HepG2 (cell line): Measurements from ENCODE around the gene MBTD1. TPM values are rescaled to one million over a fixed set of nuclear protein-coding genes. Genes with fewer than 3 reads are reported as not detected.
"Not testable (repeated sequence)": the region's sequence is repeated elsewhere in the genome, so short reads cannot be mapped to it uniquely, and the experiment has no call there.

Experiments
- ATAC-seq: fragments of 200-7000 bp; cut with Tn5 transposase; 3 replicates; pipeline ENCODE4 v1.9.1; 2020; ENCODE audit warnings: mild to moderate bottlenecking, moderate library complexity
- BruUV-seq: library from RNA; stranded (reverse); fragments of 400-500 nt; replicated peaks from 2 replicates; lab custom pipeline; 2021; lab: Mats Ljungman, UMichigan
- CTCF ChIA-PET: fragments of 300-600 bp; formaldehyde crosslinking; extraction: SDS; loops from one replicate; lab custom pipeline; 2021; ENCODE audit warnings: low total read pairs, inconsistent platforms, low intra/inter-chr PET ratio; lab: Yijun Ruan, JAX
- POLR2A ChIA-PET: fragments of 350-600 bp; sonication (Branson Sonifier 250); formaldehyde crosslinking; loops from one replicate; lab custom pipeline; 2020; ENCODE audit warnings: antibody characterized with exemption, inconsistent platforms; lab: Yijun Ruan, JAX
- DNase-seq: peaks from one replicate; pipeline ENCODE4 v3.0.0-alpha.2; 2015; ENCODE audit warnings: low spot score
- FAIRE-seq: peaks from 3 replicates; lab custom pipeline; 2011; peaks lifted over from hg19 to GRCh38; lab: Jason Lieb, UNC
- H2AFZ ChIP-seq: one replicate; pipeline ENCODE4 v1.6.1; 2011; ENCODE audit warnings: low read length, inconsistent platforms
- H3K27ac ChIP-seq: fragments of 300-600 bp; 3 replicates; pipeline ENCODE4 v1.8.0; 2011; ENCODE audit warnings: mixed run types, mild to moderate bottlenecking, mixed read lengths, low read length, inconsistent platforms; ENCODE audit not compliant: insufficient read depth; ENCODE audit errors: extremely low read length
- H3K27me3 ChIP-seq, 2 experiments: fragments of 200-600 bp in 1 of 2; 2 replicates in 1 of 2; 3 replicates in 1 of 2; pipeline versions ENCODE4 v1.6.0 to v1.8.0; 2011; ENCODE audit warnings: low read length in 2 of 2, mild to moderate bottlenecking in 2 of 2, moderate library complexity in 2 of 2, inconsistent platforms in 1 of 2; ENCODE audit not compliant: insufficient read depth in 2 of 2, control insufficient read depth in 1 of 2
- H3K36me3 ChIP-seq, 2 experiments: fragments of 200-600 bp in 1 of 2; replicated peaks in 1 of 2; 2 replicates in 1 of 2; 3 replicates in 1 of 2; pipeline versions ENCODE4 v1.5.1 to v1.8.0; 2011; ENCODE audit warnings: low read length in 2 of 2, inconsistent platforms in 1 of 2; ENCODE audit not compliant: insufficient read depth in 2 of 2, control insufficient read depth in 1 of 2
- H3K4me1 ChIP-seq: 2 replicates; pipeline ENCODE4 v1.5.1; 2012; ENCODE audit warnings: low read length, inconsistent platforms; ENCODE audit not compliant: insufficient read depth
- H3K4me2 ChIP-seq: 2 replicates; pipeline ENCODE4 v1.6.0; 2011; ENCODE audit warnings: low read depth, low read length, inconsistent platforms
- H3K4me3 ChIP-seq, 3 experiments: fragments of 200-600 bp in 1 of 3; sonication (generic), shearing (Covaris generic) in 1 of 3; replicated peaks in 1 of 3; 2 replicates each; pipeline ENCODE4 v1.5.1; 2011 to 2016; ENCODE audit warnings: low read length in 3 of 3, inconsistent platforms in 2 of 3, low read depth in 2 of 3, mild to moderate bottlenecking in 2 of 3, control low read depth in 1 of 3, mixed read lengths in 1 of 3; ENCODE audit not compliant: insufficient read depth in 1 of 3
- H3K79me2 ChIP-seq: one replicate; pipeline ENCODE4 v1.6.1; 2011; ENCODE audit warnings: low read length, inconsistent platforms; ENCODE audit not compliant: insufficient read depth
- H3K9ac ChIP-seq: 2 replicates; pipeline ENCODE4 v1.6.0; 2011; ENCODE audit warnings: mild to moderate bottlenecking, low read depth, low read length, inconsistent platforms; ENCODE audit not compliant: insufficient read depth
- H3K9me3 ChIP-seq: 2 replicates; pipeline ENCODE4 v1.5.1; 2012; ENCODE audit warnings: mild to moderate bottlenecking, low read length
- H4K20me1 ChIP-seq: 2 replicates; pipeline ENCODE4 v1.6.0; 2011; ENCODE audit warnings: inconsistent platforms, mild to moderate bottlenecking, low read length, moderate library complexity; ENCODE audit not compliant: insufficient read depth
- ARID3A ChIP-seq: IDR thresholded peaks from 2 replicates; pipeline ENCODE4 v1.6.1; 2012; ENCODE audit warnings: low read depth, low read length, improper control_type of control experiment
- CHD2 ChIP-seq: IDR thresholded peaks from 2 replicates; pipeline ENCODE4 v1.6.1; 2011; ENCODE audit warnings: low read depth, low read length, improper control_type of control experiment
- NFYB ChIP-seq: sonication (generic); formaldehyde crosslinking; IDR thresholded peaks from 2 replicates; pipeline ENCODE4 v1.4.0; 2020; ENCODE audit warnings: missing genetic modification reagents
- TEF ChIP-seq: sonication (generic); formaldehyde crosslinking; IDR thresholded peaks from 2 replicates; pipeline ENCODE4 v1.5.0; 2020; ENCODE audit warnings: missing genetic modification reagents
- WGBS: methylation state at CpG from one replicate; pipeline ENCODE4 v1.1.6; 2017; ENCODE audit warnings: low lambda C conversion rate; 5-methylcytosine and 5-hydroxymethylcytosine counted together
- in situ Hi-C: cut with HindIII; loops from 2 replicates; pipeline ENCODE4 v1.10.0; 2017; ENCODE audit warnings: low pct_unique_long_range_greater_than_20kb; ENCODE audit not compliant: extremely low pct_ligation_motif_present
- intact Hi-C: fragments of 100-400 bp; cut with micrococcal nuclease; formaldehyde crosslinking; loops from one replicate; pipeline ENCODE4 v1.10.0; 2022; ENCODE audit not compliant: unreplicated experiment
- polyA plus RNA-seq, 8 experiments: library from polyadenylated mRNA; depleted of rRNA in 3 of 8; stranded (reverse) in 7 of 8; unstranded in 1 of 8; fragments of >200 nt; fragmentation: Illumina TruSeq in 4 of 8; extraction: Trizol in 4 of 8; gene quantifications; 2 replicates each; pipeline versions ENCODE4 v1.2.1 to v1.2.3, GENCODE V29; 2011 to 2016; ENCODE audit warnings: low read depth in 4 of 8, missing spikeins in 1 of 8, mixed read lengths in 1 of 8; ENCODE audit not compliant: insufficient read depth in 1 of 8
- total RNA-seq, 5 experiments: library from RNA; depleted of rRNA; stranded (reverse); fragments of >200 nt; fragmentation: Illumina TruSeq; extraction: Trizol; gene quantifications; 2 replicates each; pipeline ENCODE4 v1.2.3, GENCODE V29; 2016; ENCODE audit warnings: low read depth in 1 of 5

The MBTD1 gene
- total and polyA plus RNA-seq, 2 of the 13 experiments (the other 11 are each of a cell fraction or from before 2014, with no cell fraction given): 20.9 TPM

- DNase-seq (no peak), FAIRE-seq (no peak), ATAC-seq (no peak)
- peaks cover 17% of the 10 kb centered on the region for H3K4me1 ChIP-seq
- TF ChIP-seq NFYB (no peak), ARID3A (no peak), CHD2 (no peak), TEF (CRISPR knock-in tag) (no peak)
- intact Hi-C loops (no loop called here), in situ Hi-C loops (no loop called here)
- no peak overlapping the region for H3K4me2 ChIP-seq
- H3K9ac ChIP-seq: no peak overlapping the region
- POLR2A ChIA-PET: no interaction called here
- peaks cover 34% of the 10 kb centered on the region for H3K79me2 ChIP-seq
- H3K4me3 ChIP-seq: no peak overlapping the region
- peaks cover 14 to 93% of the 10 kb centered on the region in 2 experiments for H3K36me3 ChIP-seq
- H3K9me3 ChIP-seq: no peaks in the 10 kb centered on the region
- H3K27me3 ChIP-seq: no peaks in the 10 kb centered on the region
- peaks cover 11% of the 10 kb centered on the region; the same call in 1 of the 2 replicates for H4K20me1 ChIP-seq
- H2AFZ ChIP-seq: no peak overlapping the region
- BruUV-seq: no TSS peak
- H3K27ac ChIP-seq: no peak overlapping the region
- WGBS: 98% methylated on average over 6 of the region's 6 CpGs
- CTCF ChIA-PET: no interaction called here
These were observed 10.1 kb upstream of the MBTD1 start for GRCh38 chr17:51269991-51270390.

GRCh38 chr17:51264466-51264865 lies 4.6 kb upstream of the MBTD1 start:
- H3K4me3 ChIP-seq, ATAC-seq, DNase-seq, intact Hi-C loops, BruUV-seq, H3K9me3 ChIP-seq, H3K9ac ChIP-seq, H2AFZ ChIP-seq, in situ Hi-C loops, H3K27me3 ChIP-seq, H3K27ac ChIP-seq, H3K4me2 ChIP-seq, FAIRE-seq, CTCF ChIA-PET, POLR2A ChIA-PET: not testable (repeated sequence)
- WGBS: 98% methylated on average over 4 of the region's 4 CpGs
- Histone ChIP-seq H4K20me1 (peaks cover 26% of the 10 kb centered on the region), H3K36me3 (peaks cover 12 to 61% of the 10 kb centered on the region in 2 experiments), H3K4me1 (peaks cover 30% of the 10 kb centered on the region), H3K79me2 (peaks cover 60% of the 10 kb centered on the region)
